ENCODE measurements around the gene NUDT19.

- TF ChIP-seq POLR2A (IDR thresholded peaks at IDR 0.05) (no peak), CTCF (IDR thresholded peaks at IDR 0.05) (no peak)
Observed at GRCh38 chr19:32702010-32702409, 10.4 kb downstream of the NUDT19 start.
